ENCODE results near the gene NCOA6. TPM values are rescaled to one million over a fixed set of nuclear protein-coding genes. Genes with fewer than 3 reads are reported as not detected.
A peak's percentile ranks its signal among the peaks of the same experiment; 100 is the strongest.
"Not testable (repeated sequence)": the region's sequence is repeated elsewhere in the genome, so short reads cannot be mapped to it uniquely, and the experiment has no call there.

The NCOA6 gene
- total and polyA plus RNA-seq, 8 donors: 11.1 to 19.3 (median 12.3) TPM

GRCh38 chr20:34808583-34808982 is 16.9 kb downstream of the NCOA6 start:
- H3K27ac ChIP-seq: no peak overlapping the region
- intact Hi-C loops (cut with DNase I): no loop called here

GRCh38 chr20:34807944-34808465 is 17.4 kb downstream of the NCOA6 start:
- peak in 1 of 6 donors; percentile 35 for DNase-seq
- H3K36me3 ChIP-seq; H3K4me3 ChIP-seq; FAIRE-seq; H3K9me3 ChIP-seq; intact Hi-C loops (cut with DNase I); H3K27ac ChIP-seq; H3K27me3 ChIP-seq; ATAC-seq: not testable (repeated sequence)
- 84 to 86% methylated on average over 8 of the region's 8 CpGs for WGBS, 2 donors
- peaks cover 0 to 10% (median 0%) of the 10 kb centered on the region in 3 donors for H3K4me1 ChIP-seq

More at GRCh38 chr20:34808583-34808982, 16.9 kb downstream of the NCOA6 start:
- 96 to 98% methylated on average over 5 of the region's 5 CpGs for WGBS, 2 donors
- no peak for TF ChIP-seq CTCF (IDR thresholded peaks at IDR 0.05)
- DNase-seq (no peak), ATAC-seq (no peak), FAIRE-seq (no peak)
- no peaks in the 10 kb centered on the region for H3K9me3 ChIP-seq
- no peak overlapping the region for H3K4me3 ChIP-seq
- H3K27me3 ChIP-seq: no peaks in the 10 kb centered on the region
- H3K4me1 ChIP-seq: peaks cover 0 to 10% (median 0%) of the 10 kb centered on the region in 3 donors
- no peaks in the 10 kb centered on the region for H3K36me3 ChIP-seq

- H3K4me3 ChIP-seq: no peak overlapping the region
- no peaks in the 10 kb centered on the region for H3K36me3 ChIP-seq
- intact Hi-C loops (cut with DNase I): no loop called here
- no peak overlapping the region for H3K27ac ChIP-seq
- H3K27me3 ChIP-seq: no peaks in the 10 kb centered on the region
- DNase-seq (no peak), FAIRE-seq (no peak), ATAC-seq (no peak)
- no peak for TF ChIP-seq CTCF (IDR thresholded peaks at IDR 0.05)
- H3K9me3 ChIP-seq: no peaks in the 10 kb centered on the region
- peaks cover 0 to 10% (median 0%) of the 10 kb centered on the region in 3 donors for H3K4me1 ChIP-seq
Measured at GRCh38 chr20:34806255-34806654, 19.2 kb downstream of the NCOA6 start.

- DNase-seq: no peak
Measured at GRCh38 chr20:34798871-34799270, 26.6 kb downstream of the NCOA6 start.

GRCh38 chr20:34798328-34798727 is 27.1 kb downstream of the NCOA6 start:
- H3K27ac ChIP-seq: no peak overlapping the region
- H3K4me3 ChIP-seq: no peak overlapping the region
- no peaks in the 10 kb centered on the region for H3K36me3 ChIP-seq
- intact Hi-C loops (cut with DNase I): no loop called here
- peaks cover 0 to 9% (median 0%) of the 10 kb centered on the region in 3 donors for H3K4me1 ChIP-seq
- DNase-seq: no peak
- TF ChIP-seq CTCF (IDR thresholded peaks at IDR 0.05): no peak
- no peak for FAIRE-seq
- no peaks in the 10 kb centered on the region for H3K9me3 ChIP-seq
- ATAC-seq: no peak
- no peaks in the 10 kb centered on the region for H3K27me3 ChIP-seq
- 61 to 65% methylated on average over 3 of the region's 3 CpGs for WGBS, 2 donors

More at GRCh38 chr20:34798871-34799270, 26.6 kb downstream of the NCOA6 start:
- H3K27ac ChIP-seq: no peak overlapping the region
- TF ChIP-seq CTCF (IDR thresholded peaks at IDR 0.05): no peak
- H3K4me3 ChIP-seq: no peak overlapping the region
- ATAC-seq (no peak), FAIRE-seq (no peak)
- H3K27me3 ChIP-seq: no peaks in the 10 kb centered on the region
- H3K36me3 ChIP-seq: no peaks in the 10 kb centered on the region
- peaks cover 0 to 9% (median 0%) of the 10 kb centered on the region in 3 donors for H3K4me1 ChIP-seq
- H3K9me3 ChIP-seq: no peaks in the 10 kb centered on the region
- intact Hi-C loops (cut with DNase I): no loop called here

All from pancreas (tissue), 10 donors.